Stomach (tissue), 9 donors: ENCODE measurements around the gene WNT3A. TPM values are rescaled to one million over a fixed set of nuclear protein-coding genes. Genes with fewer than 3 reads are reported as not detected.

Experiments
- DNase-seq, 2 donors: peaks; one replicate each; pipeline versions ENCODE4 v3.0.0 to v3.0.0-alpha.2; 2013 to 2019
- H3K27ac ChIP-seq, 5 donors: fragments of 200-600 bp in 4 of 5; sonication (generic) in 4 of 5; one replicate each; pipeline ENCODE4 v1.5.1; 2013 to 2019; ENCODE audit warnings: mild to moderate bottlenecking in 1 of 5, moderate library complexity in 1 of 5
- H3K27me3 ChIP-seq, 3 donors: fragments of 200-600 bp; sonication (generic); one replicate each; pipeline ENCODE4 v1.5.1; 2017 to 2019; ENCODE audit warnings: mixed run types in 1 of 3
- H3K36me3 ChIP-seq, 4 donors: fragments of 200-600 bp; sonication (generic); 1 replicate in 3 of 4; 2 replicates in 1 of 4; pipeline ENCODE4 v1.5.1; 2016 to 2019
- H3K4me1 ChIP-seq, 4 donors: fragments of 200-600 bp; sonication (generic); one replicate each; pipeline ENCODE4 v1.5.1; 2016 to 2019
- H3K4me3 ChIP-seq, 4 donors: fragments of 200-600 bp; sonication (generic) in 3 of 4; one replicate each; pipeline ENCODE4 v1.5.1; 2016 to 2019; ENCODE audit warnings: mild to moderate bottlenecking in 1 of 4
- H3K9me3 ChIP-seq, 4 donors: fragments of 200-600 bp; sonication (generic); one replicate each; pipeline ENCODE4 v1.5.1; 2016 to 2019
- EP300 ChIP-seq: sonication (generic); formaldehyde crosslinking; IDR thresholded peaks from one replicate; pipeline ENCODE4 v1.6.1; 2017; ENCODE audit warnings: antibody characterized with exemption
- POLR2A ChIP-seq, 4 donors: fragments of 450-650 bp; IDR thresholded peaks; one replicate each; pipeline ENCODE4 v1.6.1; 2016; ENCODE audit warnings: antibody characterized with exemption in 4 of 4, control low read depth in 2 of 4, mild to moderate bottlenecking in 1 of 4, moderate library complexity in 1 of 4
- POLR2AphosphoS5 ChIP-seq, 3 donors: sonication (generic); formaldehyde crosslinking; IDR thresholded peaks; one replicate each; pipeline ENCODE4 v1.6.1; 2016; ENCODE audit warnings: antibody characterized with exemption in 3 of 3
- WGBS, 5 donors: extraction: QIAGEN DNeasy Blood & Tissue Kit in 3 of 5; methylation state at CpG; one replicate each; pipeline versions ENCODE4 v1.1.5 to v1.1.7; 2013 to 2018; 5-methylcytosine and 5-hydroxymethylcytosine counted together
- intact Hi-C: fragments of 100-400 bp; cut with DNase I; formaldehyde crosslinking; loops from one replicate; pipeline ENCODE4 v1.15.1; 2023; ENCODE audit warnings: low total_unique reads
- polyA plus RNA-seq, 3 donors: library from polyadenylated mRNA; stranded (reverse); fragments of 200-250 nt; gene quantifications; one replicate each; pipeline ENCODE4 v1.2.3, GENCODE V29; 2013
- total RNA-seq, 5 donors: library from RNA; depleted of rRNA; stranded (reverse); fragments of >200 nt; gene quantifications; one replicate each; pipeline versions ENCODE4 v1.1.0 to v1.2.3, GENCODE V29; 2014 to 2016
- TF ChIP-seq, protein P1 (sequence below), 7 experiments: fragments of 450-650 bp in 4 of 7; fragments of 200-600 bp in 3 of 7; sonication (generic) in 3 of 7; IDR thresholded peaks; one replicate each; pipeline ENCODE4 v1.5.1; 2016 to 2019; ENCODE audit warnings: antibody characterized with exemption in 7 of 7, control low read depth in 2 of 7, mild to moderate bottlenecking in 1 of 7
- donor health status: healthy with polysubstance abuse.
- donor health status: Bipolar disorder and iron deficiency.
- donor health status: healthy.

Gene WNT3A
- total and polyA plus RNA-seq, 8 donors: 0.31 to 0.90 TPM; not detected in 6

DNA sequence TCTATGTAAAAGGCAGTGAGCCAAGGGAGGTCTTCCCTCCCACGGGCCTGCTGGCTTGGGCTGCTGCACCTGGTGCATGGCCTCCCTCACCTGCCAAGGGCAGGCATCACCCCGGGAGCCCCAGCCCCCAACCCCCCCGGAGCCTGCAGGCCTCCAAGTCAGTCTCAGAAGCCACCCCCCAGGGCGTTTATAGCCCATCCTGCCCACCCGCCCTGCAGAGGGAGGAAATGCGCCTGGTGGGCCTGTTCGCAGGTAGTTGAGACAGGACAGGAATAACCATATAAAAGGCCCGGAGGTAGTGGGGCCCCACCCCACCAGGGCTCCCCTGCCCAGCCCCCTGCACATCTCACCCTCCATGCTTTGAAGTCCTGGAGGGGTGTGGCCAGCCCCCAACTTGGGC lies 57.5 kb downstream of the WNT3A start:
- H3K9me3 ChIP-seq: no peaks in the 10 kb centered on the region
- intact Hi-C loops: no loop called here

DNA sequence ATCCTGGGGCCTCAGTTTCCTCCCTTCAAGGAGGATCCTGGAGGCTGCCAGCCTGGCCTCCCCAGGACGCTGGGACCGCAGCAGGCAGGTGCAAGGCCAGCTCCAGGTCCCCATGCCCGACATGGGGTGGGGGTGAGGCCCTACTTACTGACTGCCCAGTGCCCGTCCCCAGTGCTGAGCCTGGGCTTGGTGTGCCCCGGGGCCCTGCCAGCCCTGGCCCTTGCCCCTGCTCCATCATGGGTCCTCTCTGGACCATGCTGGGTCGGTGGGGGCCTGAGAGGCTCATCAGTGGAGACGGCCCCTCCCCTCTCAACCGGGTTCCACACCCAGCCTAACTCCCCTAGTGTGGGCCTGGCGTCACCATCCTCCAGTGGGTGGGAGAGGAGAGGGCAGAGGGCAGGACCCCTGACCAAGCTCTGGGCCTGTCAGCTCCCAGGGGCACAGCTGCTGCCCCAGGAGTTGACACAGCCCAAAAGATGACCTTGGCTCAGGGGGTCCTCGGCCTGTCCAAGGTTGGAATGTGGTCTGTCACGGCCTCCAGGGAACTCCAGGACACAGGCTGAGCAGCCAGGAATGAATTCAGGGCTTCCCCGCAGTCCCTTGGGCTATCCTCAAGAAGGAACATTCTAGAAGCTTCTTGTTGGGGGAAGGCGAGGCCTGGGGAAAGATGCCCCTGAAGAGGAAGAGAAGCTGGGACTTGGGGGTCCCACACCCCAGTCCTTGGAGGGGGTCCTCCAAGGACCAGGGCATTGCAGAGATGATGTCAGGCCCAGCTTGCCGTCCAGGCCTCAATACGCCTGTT lies 58.1 kb downstream of the WNT3A start:
- 65 to 78% (median 76%) methylated on average over 14 to 15 of the region's 15 CpGs for WGBS, 5 donors
- no peak for TF ChIP-seq EP300
- TF ChIP-seq POLR2AphosphoS5 (IDR thresholded peaks at IDR 0.05): no peak
- TF ChIP-seq, protein P1, sequence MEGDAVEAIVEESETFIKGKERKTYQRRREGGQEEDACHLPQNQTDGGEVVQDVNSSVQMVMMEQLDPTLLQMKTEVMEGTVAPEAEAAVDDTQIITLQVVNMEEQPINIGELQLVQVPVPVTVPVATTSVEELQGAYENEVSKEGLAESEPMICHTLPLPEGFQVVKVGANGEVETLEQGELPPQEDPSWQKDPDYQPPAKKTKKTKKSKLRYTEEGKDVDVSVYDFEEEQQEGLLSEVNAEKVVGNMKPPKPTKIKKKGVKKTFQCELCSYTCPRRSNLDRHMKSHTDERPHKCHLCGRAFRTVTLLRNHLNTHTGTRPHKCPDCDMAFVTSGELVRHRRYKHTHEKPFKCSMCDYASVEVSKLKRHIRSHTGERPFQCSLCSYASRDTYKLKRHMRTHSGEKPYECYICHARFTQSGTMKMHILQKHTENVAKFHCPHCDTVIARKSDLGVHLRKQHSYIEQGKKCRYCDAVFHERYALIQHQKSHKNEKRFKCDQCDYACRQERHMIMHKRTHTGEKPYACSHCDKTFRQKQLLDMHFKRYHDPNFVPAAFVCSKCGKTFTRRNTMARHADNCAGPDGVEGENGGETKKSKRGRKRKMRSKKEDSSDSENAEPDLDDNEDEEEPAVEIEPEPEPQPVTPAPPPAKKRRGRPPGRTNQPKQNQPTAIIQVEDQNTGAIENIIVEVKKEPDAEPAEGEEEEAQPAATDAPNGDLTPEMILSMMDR (IDR thresholded peaks at IDR 0.05): no peak
- TF ChIP-seq POLR2A (IDR thresholded peaks at IDR 0.05): no peak

More for the DNA sequence above, 57.5 kb downstream of the WNT3A start:
- Histone ChIP-seq H3K27me3 (peaks cover 11 to 100% (median 77%) of the 10 kb centered on the region in 3 donors), H3K27ac (no peak overlapping the region), H3K36me3 (no peaks in the 10 kb centered on the region), H3K4me1 (peaks cover 15 to 20% (median 18%) of the 10 kb centered on the region in 4 donors), H3K4me3 (no peak overlapping the region)
- 47 to 81% (median 66%) methylated on average over 3 to 8 of the region's 8 CpGs for WGBS, 5 donors
- no peak for TF ChIP-seq EP300
- no peak for TF ChIP-seq POLR2AphosphoS5 (IDR thresholded peaks at IDR 0.05)
- TF ChIP-seq, protein P1 (IDR thresholded peaks at IDR 0.05): no peak
- TF ChIP-seq POLR2A (IDR thresholded peaks at IDR 0.05): no peak
- DNase-seq: peak in 1 of 2 donors; percentile 17

DNA sequence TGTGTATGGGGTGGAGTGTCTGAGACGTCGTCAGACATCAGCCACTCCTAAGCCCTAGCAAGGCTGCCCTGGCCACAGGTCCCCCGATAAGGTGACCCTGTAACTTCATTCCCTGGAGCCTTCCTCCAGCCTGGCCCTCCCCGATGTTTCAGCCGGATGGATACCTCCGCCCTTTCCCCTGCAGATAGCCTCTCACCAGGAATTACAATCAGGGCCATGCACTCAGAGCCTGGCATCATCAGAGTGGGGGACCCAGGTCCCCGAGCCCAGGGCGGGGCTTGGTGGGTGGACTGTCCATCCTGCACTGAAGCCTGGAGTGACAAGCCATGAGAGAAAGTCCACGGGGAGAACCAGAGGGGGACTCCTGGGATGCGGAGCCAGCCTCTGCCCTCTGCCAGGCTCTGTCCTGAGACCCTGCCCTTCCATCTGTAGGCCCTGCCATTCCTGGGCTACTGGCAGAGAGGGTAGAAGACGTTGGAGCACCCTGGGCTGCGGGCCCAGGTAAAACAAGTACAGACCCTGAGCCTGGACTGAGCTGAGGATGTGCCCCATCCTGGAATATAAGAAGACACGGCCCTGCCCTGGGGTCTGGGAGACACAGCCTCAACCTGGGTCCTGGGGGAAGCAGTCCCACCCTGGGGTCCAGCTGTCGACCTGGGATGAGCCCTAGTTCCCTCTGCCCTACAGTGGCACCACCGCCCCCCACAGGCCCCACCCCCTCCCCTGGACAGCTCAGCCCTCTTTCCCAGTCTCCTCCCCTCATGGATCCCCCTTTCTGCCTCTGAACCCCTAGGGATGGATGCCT lies 58.9 kb downstream of the WNT3A start:
- Histone ChIP-seq H3K4me3 (no peak overlapping the region), H3K27me3 (peaks cover 5 to 100% (median 64%) of the 10 kb centered on the region in 3 donors), H3K36me3 (no peaks in the 10 kb centered on the region), H3K27ac (no peak overlapping the region), H3K9me3 (no peaks in the 10 kb centered on the region), H3K4me1 (peaks cover 3 to 6% (median 3%) of the 10 kb centered on the region in 4 donors)
- TF ChIP-seq, protein P1 (IDR thresholded peaks at IDR 0.05): no peak
- no peak for TF ChIP-seq EP300
- TF ChIP-seq POLR2AphosphoS5 (IDR thresholded peaks at IDR 0.05): no peak
- no peak for TF ChIP-seq POLR2A (IDR thresholded peaks at IDR 0.05)
- intact Hi-C loops: no loop called here
- peak in 1 of 2 donors; percentile 27 for DNase-seq
- WGBS, 5 donors: 62 to 78% (median 66%) methylated on average over 11 to 15 of the region's 15 CpGs

More for the DNA sequence above, 58.1 kb downstream of the WNT3A start:
- intact Hi-C loops: no loop called here
- peaks cover 8 to 100% (median 70%) of the 10 kb centered on the region in 3 donors for H3K27me3 ChIP-seq
- no peak overlapping the region for H3K27ac ChIP-seq
- DNase-seq: peak in 1 of 2 donors; percentile 22
- no peak overlapping the region for H3K4me3 ChIP-seq
- peaks cover 11 to 14% (median 11%) of the 10 kb centered on the region in 4 donors for H3K4me1 ChIP-seq
- H3K36me3 ChIP-seq: no peaks in the 10 kb centered on the region
- no peaks in the 10 kb centered on the region for H3K9me3 ChIP-seq

DNA sequence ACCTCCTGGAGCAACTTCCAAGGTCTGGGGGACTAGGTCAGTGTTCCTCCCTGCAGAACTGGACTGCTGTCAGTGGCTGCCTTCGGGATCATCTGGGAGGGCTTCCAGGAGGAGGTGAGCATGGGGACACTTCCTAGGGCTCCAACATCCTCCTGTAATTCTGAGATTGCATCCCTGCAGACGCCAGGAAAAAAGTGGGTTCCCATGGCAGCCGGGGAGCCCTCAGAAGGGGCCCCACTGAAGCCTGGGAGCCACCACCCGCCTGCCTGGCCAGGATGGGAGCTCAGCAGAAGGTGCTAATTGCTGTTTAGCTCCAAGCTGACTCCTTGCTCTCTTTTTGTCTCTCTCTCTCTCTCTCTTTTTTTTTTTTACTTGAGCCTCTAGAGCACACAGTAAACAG lies 59.6 kb downstream of the WNT3A start:
- H3K27me3 ChIP-seq: peaks cover 0 to 100% (median 61%) of the 10 kb centered on the region in 3 donors
- WGBS, 5 donors: 35 to 50% (median 41%) methylated on average over 4 of the region's 4 CpGs
- H3K9me3 ChIP-seq: no peaks in the 10 kb centered on the region
- H3K27ac ChIP-seq: no peak overlapping the region
- TF ChIP-seq EP300: no peak
- no peak for TF ChIP-seq POLR2AphosphoS5 (IDR thresholded peaks at IDR 0.05)
- TF ChIP-seq, protein P1 (IDR thresholded peaks at IDR 0.05): no peak
- no peak for TF ChIP-seq POLR2A (IDR thresholded peaks at IDR 0.05)
- H3K36me3 ChIP-seq: no peaks in the 10 kb centered on the region
- H3K4me3 ChIP-seq: no peak overlapping the region
- intact Hi-C loops: no loop called here
- DNase-seq: peak in 1 of 2 donors; percentile 21
- no peaks in the 10 kb centered on the region for H3K4me1 ChIP-seq
